ENCODE results near the gene AKAP5. TPM values are rescaled to one million over a fixed set of nuclear protein-coding genes. Genes with fewer than 3 reads are reported as not detected.

The AKAP5 gene
- total and polyA plus RNA-seq, 2 of the 8 experiments (the other 6 are each of a cell fraction or from before 2014, with no cell fraction given) = 0.50 to 3.8 TPM

- TF ChIP-seq RAD21 (IDR thresholded peaks at IDR 0.05 in 1 of 2, conservative IDR thresholded peaks at IDR 0.05 in 1 of 2; ENCODE audit: low read depth in 2 of 2, low read length in 2 of 2) = no peak
- no peak for TF ChIP-seq RNF2 (IDR thresholded peaks at IDR 0.05; ENCODE audit: borderline replicate concordance, low read depth, low read length, missing control alignments, poor library complexity, severe bottlenecking)
- TF ChIP-seq PHF8 (conservative IDR thresholded peaks at IDR 0.05; ENCODE audit: low read depth, low read length) = no peak
- no peak for TF ChIP-seq CHD2 (IDR thresholded peaks at IDR 0.05; ENCODE audit: low read length)
- no peak for TF ChIP-seq YY1 (IDR thresholded peaks at IDR 0.05; ENCODE audit: low read depth, low read length)
Observed at GRCh38 chr14:64444140-64444539, 21.2 kb upstream of the AKAP5 start (continued).
